Eye (tissue), 1 donor: ENCODE results near the gene MAD1L1.

ENCODE experiments used
- DNase-seq: peaks from one replicate; pipeline ENCODE4 v3.0.0-alpha.2; 2015

Gene MAD1L1

DNA sequence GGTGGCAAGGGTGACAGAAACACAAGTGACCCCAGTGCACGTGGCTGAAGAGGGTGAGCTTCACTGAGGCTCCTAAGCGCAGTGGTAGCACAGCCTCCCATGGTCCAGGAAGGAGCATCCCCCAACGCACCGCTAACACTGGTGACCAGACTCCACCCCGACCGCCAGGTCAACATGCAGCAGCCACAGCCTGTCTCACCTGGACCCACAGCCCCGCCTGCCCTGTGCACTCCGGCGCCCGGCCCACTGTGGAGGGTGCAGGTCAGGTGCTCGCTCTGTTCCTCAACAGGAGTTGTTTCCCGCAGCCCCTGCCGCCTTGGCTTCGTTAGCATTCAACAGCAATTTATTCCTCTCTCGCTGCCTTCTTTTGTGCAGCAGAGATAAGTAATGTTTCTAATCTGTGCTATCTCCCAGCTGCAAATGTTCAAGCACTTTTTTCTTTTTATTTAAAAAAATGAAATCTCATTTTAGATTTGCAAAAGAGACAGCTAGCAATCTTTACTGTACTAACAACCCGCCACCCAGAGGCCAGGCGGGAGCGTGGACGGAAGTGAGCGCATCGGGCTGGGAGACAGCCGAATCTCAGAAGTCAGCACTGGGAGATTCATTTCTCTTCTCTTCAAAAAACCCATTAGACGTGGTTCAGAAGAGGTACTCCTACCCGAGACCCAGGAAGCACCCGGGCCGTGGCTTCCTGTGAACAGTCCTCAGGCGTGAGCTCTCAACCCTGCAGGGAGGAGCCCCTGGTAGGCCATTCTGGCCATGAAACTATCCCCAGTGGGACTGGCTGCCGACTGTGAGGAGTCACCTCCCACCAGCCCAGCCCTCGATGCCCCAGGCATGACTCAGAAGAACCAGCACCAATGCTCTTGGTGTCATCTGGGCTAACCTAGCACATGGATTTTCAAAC, 133.4 kb downstream of the MAD1L1 start:
- no peak for DNase-seq

DNA sequence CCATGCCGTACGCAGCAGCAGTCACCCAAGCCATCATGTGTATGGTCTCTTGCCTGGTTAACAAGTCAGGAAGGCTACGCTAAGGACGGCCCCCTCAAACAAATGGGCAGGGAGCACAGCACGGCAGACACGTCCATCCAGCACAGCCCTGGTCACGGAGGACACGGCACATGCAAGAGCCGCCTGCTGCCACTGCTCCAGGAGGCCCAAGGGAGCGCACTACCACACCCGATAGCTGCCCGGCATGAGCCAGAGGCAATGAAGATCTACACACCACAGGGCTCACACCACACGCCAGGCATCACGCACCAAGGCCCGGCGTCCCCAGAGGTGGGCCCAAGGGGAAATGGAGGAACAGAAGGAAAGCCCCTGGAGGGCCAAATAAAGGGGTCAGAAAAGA, 134.2 kb downstream of the MAD1L1 start:
- DNase-seq, result no peak

DNA sequence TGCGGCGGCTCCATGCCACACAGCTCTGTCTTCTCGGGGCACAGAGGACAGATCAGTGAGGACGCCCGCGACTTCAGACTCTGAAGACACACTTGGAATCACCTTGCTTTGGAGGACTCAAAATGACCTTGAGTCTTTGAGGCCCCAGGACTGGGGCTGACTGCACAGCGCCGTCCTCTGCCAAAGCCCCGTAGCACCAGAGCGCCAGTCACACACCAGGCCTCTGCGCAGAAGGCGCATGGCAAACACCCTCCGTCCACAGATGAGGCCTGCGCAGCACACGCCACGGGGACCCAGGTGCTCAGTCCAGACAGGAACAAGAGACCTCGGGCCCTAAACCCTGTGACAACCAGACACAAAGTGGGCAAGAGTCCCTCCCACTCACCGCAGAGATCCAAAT, 134.7 kb downstream of the MAD1L1 start:
- no peak for DNase-seq

DNA sequence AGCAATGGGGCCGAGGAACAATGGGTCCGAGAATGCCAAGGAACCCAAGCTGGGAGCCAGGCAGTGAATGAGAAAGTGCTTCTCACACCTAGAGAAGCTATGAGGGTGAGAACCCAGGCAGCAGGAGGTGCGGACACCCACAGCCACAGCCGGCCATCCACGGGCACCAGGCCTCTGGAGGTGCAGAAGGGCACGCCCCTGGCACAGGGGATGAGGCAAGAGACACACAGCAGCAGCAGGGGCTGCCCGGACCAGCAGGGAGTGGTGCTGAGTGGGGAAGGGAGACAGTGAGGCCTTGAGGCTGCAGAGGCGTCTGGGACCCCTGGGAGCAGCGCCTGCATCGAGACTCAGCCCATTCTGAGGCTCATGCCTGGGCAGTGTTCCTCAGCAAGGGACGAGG, 135.3 kb downstream of the MAD1L1 start:
- DNase-seq, result no peak

- DNase-seq, result no peak
Measured at GRCh38 chr7:2096692-2097387, 135.9 kb downstream of the MAD1L1 start.

DNA sequence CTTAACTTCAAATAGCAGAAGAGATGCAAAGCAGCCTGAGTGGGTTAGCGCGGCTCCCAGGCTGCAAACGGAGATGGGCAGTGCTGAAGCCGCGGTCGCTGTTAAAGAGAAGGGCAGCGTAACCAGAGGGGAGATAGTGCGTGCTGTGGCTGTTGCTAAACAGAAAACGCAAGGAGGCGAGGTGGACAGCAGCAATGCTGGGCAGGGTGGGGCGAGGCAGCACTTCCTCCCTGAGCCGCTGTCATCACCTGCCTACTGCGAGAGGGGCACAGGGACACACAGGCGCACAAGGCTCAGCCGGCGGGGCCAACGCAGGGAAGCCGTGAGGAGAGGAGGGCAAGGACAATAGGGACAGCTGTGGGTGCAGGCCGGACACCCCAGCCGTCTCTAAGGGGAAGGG, 137.3 kb downstream of the MAD1L1 start:
- no peak for DNase-seq

DNA sequence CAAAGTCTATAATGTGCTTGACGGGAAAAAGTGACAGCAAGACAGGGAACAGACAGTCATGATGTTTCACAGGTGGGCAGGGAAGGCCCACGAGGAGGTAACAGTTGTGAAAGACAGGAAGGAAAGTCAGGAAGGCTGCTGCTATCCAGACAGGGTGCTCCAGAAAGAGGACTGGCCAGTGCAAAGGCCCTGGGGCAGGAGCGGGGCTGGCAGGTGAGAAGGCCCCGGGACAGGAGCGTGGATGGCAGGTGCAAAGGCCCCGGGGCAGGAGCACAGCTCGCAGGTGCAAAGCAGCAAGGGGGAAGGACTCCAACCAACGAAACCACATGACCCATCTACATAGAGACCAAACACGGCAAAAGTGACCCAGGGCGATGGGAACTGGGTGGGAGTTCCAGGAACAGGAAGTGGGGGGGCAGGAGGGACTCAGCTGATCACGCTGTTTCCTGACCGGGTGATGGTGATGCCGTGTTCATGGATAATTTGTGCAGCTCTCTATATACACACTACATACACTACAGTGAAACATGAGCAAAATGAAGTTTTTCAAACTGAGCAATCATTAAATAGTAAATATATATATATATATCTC, 138.2 kb downstream of the MAD1L1 start:
- no peak for DNase-seq

GRCh38 chr7:2093843-2094220, 138.9 kb downstream of the MAD1L1 start:
- no peak for DNase-seq

- no peak for DNase-seq
Measured at GRCh38 chr7:2093215-2093842, 139.4 kb downstream of the MAD1L1 start.

GRCh38 chr7:2092279-2092678, 140.5 kb downstream of the MAD1L1 start:
- DNase-seq, result no peak

GRCh38 chr7:2090526-2091520, 141.9 kb downstream of the MAD1L1 start:
- DNase-seq, result no peak

GRCh38 chr7:2088801-2089200, 143.9 kb downstream of the MAD1L1 start:
- no peak for DNase-seq

DNA sequence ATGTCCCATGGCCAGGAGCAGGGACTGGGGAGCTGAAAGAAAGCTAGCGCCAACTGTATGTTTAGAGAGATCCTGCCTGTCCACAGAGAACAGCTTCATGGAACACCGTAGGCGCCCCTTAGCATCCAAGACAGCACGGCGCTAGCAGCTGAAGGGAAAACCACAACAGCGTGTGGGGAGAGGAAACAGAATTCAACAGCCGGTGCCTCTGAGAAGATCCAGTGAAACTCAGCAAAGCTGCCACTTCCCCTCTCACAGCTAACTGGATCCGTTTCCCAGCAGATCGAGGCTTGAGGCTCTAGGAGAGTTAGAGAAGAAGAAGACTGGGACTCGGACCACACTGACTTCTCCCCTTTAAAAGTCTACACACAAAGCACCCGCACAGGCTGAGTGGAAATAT, 145.0 kb downstream of the MAD1L1 start:
- DNase-seq, result no peak

GRCh38 chr7:2086229-2086628, 146.5 kb downstream of the MAD1L1 start:
- DNase-seq, result no peak

DNA sequence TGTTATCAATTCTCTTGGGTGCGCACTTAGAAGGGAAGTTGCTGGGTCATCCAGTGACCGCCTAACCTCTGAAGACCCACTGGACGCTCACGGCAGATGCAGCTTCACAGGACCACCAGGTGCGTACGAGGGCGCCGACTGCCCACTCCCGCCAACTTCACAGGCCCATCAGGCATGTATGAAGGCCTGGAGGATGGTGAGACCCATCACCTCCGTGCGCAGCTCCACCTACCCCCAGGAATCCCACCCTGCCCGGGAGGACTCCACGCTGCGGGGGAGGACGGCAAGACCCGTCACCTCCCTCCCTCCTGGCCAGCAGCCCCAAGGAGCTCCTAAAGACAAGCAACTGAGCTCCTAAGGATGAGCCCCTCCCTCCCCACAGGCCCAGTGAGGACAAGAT, 146.9 kb downstream of the MAD1L1 start:
- DNase-seq, result no peak

DNA sequence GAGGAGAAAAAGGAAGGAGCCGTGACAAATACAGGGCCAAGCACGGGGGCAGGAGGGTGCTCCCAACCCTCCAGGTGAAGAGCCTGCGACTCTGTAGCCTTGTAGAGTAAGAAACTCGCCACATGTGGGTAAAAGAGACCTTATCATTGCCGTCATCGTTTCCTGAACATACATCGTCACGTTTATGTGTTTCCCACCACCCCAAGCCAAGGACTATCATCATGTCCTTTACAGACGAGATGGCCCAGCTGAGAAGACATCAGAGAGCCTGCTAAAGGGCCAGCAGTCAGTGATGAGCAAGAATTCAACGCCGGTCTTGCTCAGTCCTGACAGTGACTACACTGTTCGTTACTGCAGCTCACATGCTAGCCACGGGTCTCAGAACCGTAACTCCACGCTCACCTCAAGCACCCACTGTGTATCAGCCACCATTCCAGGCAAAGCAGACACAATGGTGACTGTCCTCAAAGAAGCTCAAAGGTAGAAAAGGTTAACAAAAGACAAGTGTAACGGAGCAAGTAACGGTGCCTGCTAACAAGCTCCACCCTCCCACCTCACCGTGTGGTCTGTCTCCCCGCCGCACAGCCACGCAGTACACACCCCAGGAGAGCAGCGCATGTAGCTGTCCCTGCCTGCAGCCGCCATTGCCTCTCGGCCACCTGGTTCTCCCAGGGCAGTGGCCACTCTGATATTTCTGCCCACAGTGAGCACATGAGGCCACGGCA, 147.8 kb downstream of the MAD1L1 start:
- DNase-seq, result no peak

DNA sequence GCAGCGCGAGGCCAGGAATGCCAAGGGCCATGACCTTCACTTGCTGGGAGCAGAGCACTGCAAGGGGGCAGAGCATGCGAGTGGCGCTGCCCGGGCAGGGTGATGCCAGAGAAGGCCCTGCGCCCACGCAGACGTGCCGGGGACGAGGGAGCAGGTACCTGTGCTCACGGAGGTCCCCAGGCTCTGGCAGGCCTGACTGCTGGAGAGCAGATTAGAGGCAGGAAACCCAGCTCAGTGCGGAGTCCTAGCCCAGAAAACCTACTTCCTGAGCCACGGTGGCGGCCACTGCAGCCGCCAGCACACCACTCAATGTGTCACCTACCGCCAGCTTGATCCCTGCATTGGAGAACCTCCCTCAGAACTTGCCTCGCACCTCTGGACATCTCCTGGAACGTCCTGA, 148.4 kb downstream of the MAD1L1 start:
- no peak for DNase-seq

DNA sequence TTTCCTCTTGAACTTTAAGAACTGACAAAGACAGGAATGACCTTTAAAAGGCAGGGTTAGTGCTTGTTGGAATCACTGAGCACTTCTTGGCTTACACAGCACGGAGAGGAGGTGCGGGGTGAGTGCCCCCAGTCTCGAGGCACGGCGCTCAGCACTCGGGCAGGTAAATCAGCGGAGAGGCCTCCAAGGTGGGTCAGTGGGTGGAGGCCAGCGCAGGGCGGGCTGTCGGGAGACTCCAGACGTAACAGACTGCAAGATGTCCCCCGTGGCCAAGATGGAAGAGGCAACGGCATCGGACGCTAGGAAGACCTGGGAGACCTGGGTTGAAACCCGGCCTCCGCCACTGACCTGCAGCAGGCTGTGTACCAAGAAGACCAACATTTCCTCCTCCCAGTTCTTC, 149.4 kb downstream of the MAD1L1 start:
- no peak for DNase-seq

DNA sequence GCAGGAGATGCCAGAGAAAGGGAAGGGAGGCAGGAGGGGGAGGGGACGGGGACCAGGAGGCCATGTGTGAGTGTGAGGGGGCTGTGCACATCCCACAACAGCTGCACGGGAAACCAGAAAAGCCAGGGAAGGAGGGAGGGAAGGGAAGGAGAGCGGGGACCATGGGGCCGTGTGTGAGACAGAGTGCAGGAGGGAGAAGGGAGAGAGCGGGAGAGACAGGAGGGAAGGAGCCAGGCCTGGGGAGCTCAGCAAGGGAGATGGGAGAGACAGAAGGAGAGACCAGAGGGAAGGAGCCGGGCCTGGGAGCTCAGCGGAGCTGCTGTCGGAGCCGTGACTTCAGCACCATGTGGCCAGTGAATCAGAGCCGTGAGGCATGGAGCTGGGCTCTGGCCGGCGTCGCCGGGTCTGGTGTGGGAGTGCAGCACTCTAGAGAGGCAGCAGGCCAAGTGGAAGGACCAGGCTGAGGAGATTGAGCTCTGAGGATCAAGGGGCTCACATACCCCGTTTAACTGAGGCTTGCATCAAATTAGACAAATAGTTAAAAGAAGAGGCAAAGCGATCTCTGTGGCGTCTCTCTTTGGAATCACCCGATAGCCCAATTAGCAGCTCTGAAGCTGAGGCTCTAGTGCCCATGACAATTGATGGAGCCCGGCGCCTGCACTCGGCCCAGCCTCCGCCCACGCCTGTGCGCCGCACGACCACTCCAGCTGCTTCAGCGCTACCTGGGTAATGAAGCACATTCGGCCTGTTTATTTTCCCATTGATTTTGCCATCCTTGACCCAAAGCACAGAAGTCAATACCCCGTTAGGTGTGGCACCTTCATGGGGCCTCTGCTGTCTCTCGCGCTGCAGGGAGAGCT, 150.4 kb downstream of the MAD1L1 start:
- peak; percentile 77 for DNase-seq

- no peak for DNase-seq
Measured at GRCh38 chr7:2081526-2082135, 151.1 kb downstream of the MAD1L1 start.
